KMS-11 (cell line): ENCODE measurements around the gene ATXN7L3B.

ENCODE experiments used
- H2AFZ ChIP-seq: fragments of 200-600 bp; sonication (generic); 2 replicates; pipeline ENCODE4 v1.6.1; 2016; ENCODE audit warnings: antibody characterized with exemption, mixed run types, low read depth
- H3K27ac ChIP-seq: fragments of 200-600 bp; sonication (generic); 2 replicates; pipeline ENCODE4 v1.6.1; 2016; ENCODE audit warnings: mild to moderate bottlenecking, mixed run types
- H3K27me3 ChIP-seq: fragments of 200-600 bp; sonication (generic); 2 replicates; pipeline ENCODE4 v1.6.1; 2017; ENCODE audit warnings: mild to moderate bottlenecking, low read depth, mixed run types, moderate library complexity; ENCODE audit not compliant: insufficient read depth
- H3K36me3 ChIP-seq: fragments of 200-600 bp; sonication (generic); 2 replicates; pipeline ENCODE4 v1.6.1; 2017; ENCODE audit warnings: mild to moderate bottlenecking, mixed run types; ENCODE audit not compliant: insufficient read depth
- H3K4me1 ChIP-seq: fragments of 200-600 bp; sonication (generic); 2 replicates; pipeline ENCODE4 v1.6.1; 2016; ENCODE audit warnings: mild to moderate bottlenecking, low read depth, mixed run types; ENCODE audit not compliant: poor library complexity, severe bottlenecking
- H3K4me2 ChIP-seq: fragments of 200-600 bp; sonication (generic); 2 replicates; pipeline ENCODE4 v1.7.0; 2016; ENCODE audit warnings: mild to moderate bottlenecking, mixed run types
- H3K4me3 ChIP-seq: fragments of 200-600 bp; sonication (generic); IDR thresholded peaks from 2 replicates; pipeline ENCODE4 v1.6.1; 2017; ENCODE audit warnings: low read depth, low read length, mixed read lengths; ENCODE audit not compliant: insufficient read depth
- H3K79me2 ChIP-seq: fragments of 200-600 bp; sonication (generic); 2 replicates; pipeline ENCODE4 v1.6.1; 2016; ENCODE audit warnings: low read depth, mixed run types; ENCODE audit not compliant: insufficient read depth
- H3K9ac ChIP-seq: fragments of 200-600 bp; sonication (generic); 2 replicates; pipeline ENCODE4 v1.6.1; 2016; ENCODE audit warnings: mild to moderate bottlenecking, mixed run types
- H4K20me1 ChIP-seq: fragments of 200-600 bp; sonication (generic); 2 replicates; pipeline ENCODE4 v1.6.1; 2016; ENCODE audit warnings: mild to moderate bottlenecking, mixed run types; ENCODE audit not compliant: insufficient read depth
- CTCF ChIP-seq: fragments of 200-600 bp; sonication (generic); conservative IDR thresholded peaks from 2 replicates; pipeline ENCODE4 v1.6.1; 2017; ENCODE audit warnings: low read depth, mild to moderate bottlenecking, antibody characterized with exemption, low read length, moderate library complexity, mixed read lengths

Gene ATXN7L3B

GRCh38 chr12:74578486-74578885 is 40.9 kb downstream of the ATXN7L3B start:
- TF ChIP-seq CTCF, result no peak
- no peak overlapping the region for H3K4me3 ChIP-seq
- no peaks in the 10 kb centered on the region for H3K27me3 ChIP-seq
- H3K27ac ChIP-seq, result no peak overlapping the region
- no peak overlapping the region for H2AFZ ChIP-seq
- no peaks in the 10 kb centered on the region for H3K36me3 ChIP-seq
- no peak overlapping the region for H3K4me2 ChIP-seq
- H4K20me1 ChIP-seq, result no peaks in the 10 kb centered on the region
- H3K79me2 ChIP-seq, result no peaks in the 10 kb centered on the region
- no peaks in the 10 kb centered on the region for H3K4me1 ChIP-seq
- H3K9ac ChIP-seq, result no peak overlapping the region

GRCh38 chr12:74579446-74579845 is 41.8 kb downstream of the ATXN7L3B start:
- no peaks in the 10 kb centered on the region for H3K79me2 ChIP-seq
- H3K27ac ChIP-seq, result no peak overlapping the region
- no peak overlapping the region for H3K4me3 ChIP-seq
- no peaks in the 10 kb centered on the region for H4K20me1 ChIP-seq
- no peaks in the 10 kb centered on the region for H3K4me1 ChIP-seq
- H3K4me2 ChIP-seq, result no peak overlapping the region
- H3K27me3 ChIP-seq, result no peaks in the 10 kb centered on the region
- no peak for TF ChIP-seq CTCF
- no peak overlapping the region for H2AFZ ChIP-seq
- H3K36me3 ChIP-seq, result no peaks in the 10 kb centered on the region
- no peak overlapping the region for H3K9ac ChIP-seq

- H3K36me3 ChIP-seq, result no peaks in the 10 kb centered on the region
- H3K79me2 ChIP-seq, result no peaks in the 10 kb centered on the region
- H3K27me3 ChIP-seq, result no peaks in the 10 kb centered on the region
- H3K4me3 ChIP-seq, result no peak overlapping the region
- TF ChIP-seq CTCF, result no peak
- H3K9ac ChIP-seq, result no peak overlapping the region
- H3K4me2 ChIP-seq, result no peak overlapping the region
- no peak overlapping the region for H3K27ac ChIP-seq
- no peaks in the 10 kb centered on the region for H3K4me1 ChIP-seq
- H2AFZ ChIP-seq, result no peak overlapping the region
- H4K20me1 ChIP-seq, result no peaks in the 10 kb centered on the region
Measured at GRCh38 chr12:74579981-74580380, 42.3 kb downstream of the ATXN7L3B start.

- no peaks in the 10 kb centered on the region for H3K27me3 ChIP-seq
- H2AFZ ChIP-seq, result no peak overlapping the region
- no peaks in the 10 kb centered on the region for H4K20me1 ChIP-seq
- H3K4me3 ChIP-seq, result no peak overlapping the region
- H3K9ac ChIP-seq, result no peak overlapping the region
- no peak for TF ChIP-seq CTCF
- no peaks in the 10 kb centered on the region for H3K36me3 ChIP-seq
- H3K4me1 ChIP-seq, result no peaks in the 10 kb centered on the region
- H3K79me2 ChIP-seq, result no peaks in the 10 kb centered on the region
- no peak overlapping the region for H3K27ac ChIP-seq
- no peak overlapping the region for H3K4me2 ChIP-seq
Measured at GRCh38 chr12:74581439-74581838, 43.8 kb downstream of the ATXN7L3B start.
